Pancreas (tissue), 10 donors: Measurements from ENCODE around the gene MYOF. TPM values are rescaled to one million over a fixed set of nuclear protein-coding genes. Genes with fewer than 3 reads are reported as not detected.

Experiments used
- ATAC-seq, 4 donors: fragments of 200-7000 bp; cut with Tn5 transposase; one replicate each; pipeline versions ENCODE4 v1.8.0 to v1.9.1; 2020; ENCODE audit warnings: mild to moderate bottlenecking in 4 of 4, moderate library complexity in 4 of 4
- DNase-seq, 6 donors: peaks; one replicate each; pipeline ENCODE4 v3.0.0-alpha.2; 2020
- FAIRE-seq: peaks from 2 replicates; lab custom pipeline; 2012; peaks lifted over from hg19 to GRCh38; lab: Jason Lieb, UNC
- H3K27ac ChIP-seq, 4 donors: fragments of 200-600 bp; sonication (generic); 1 replicate in 3 of 4; 2 replicates in 1 of 4; pipeline versions ENCODE4 v1.5.0 to v1.8.0; 2020
- H3K27me3 ChIP-seq, 4 donors: fragments of 200-600 bp; one replicate each; pipeline ENCODE4 v1.8.0; 2021
- H3K36me3 ChIP-seq, 3 donors: fragments of 200-600 bp; sonication (generic) in 1 of 3; one replicate each; pipeline versions ENCODE4 v1.5.0 to v1.8.0; 2020 to 2021
- H3K4me1 ChIP-seq, 3 donors: fragments of 200-600 bp; one replicate each; pipeline ENCODE4 v1.8.0; 2021
- H3K4me3 ChIP-seq, 4 donors: fragments of 200-600 bp; sonication (generic) in 2 of 4; one replicate each; pipeline versions ENCODE4 v1.5.0 to v1.8.0; 2020 to 2021
- H3K9me3 ChIP-seq, 4 donors: fragments of 200-600 bp; one replicate each; pipeline ENCODE4 v1.8.0; 2021
- CTCF ChIP-seq, 4 donors: fragments of 200-600 bp; sonication (generic) in 3 of 4; IDR thresholded peaks; one replicate each; pipeline versions ENCODE4 v1.5.0 to v1.8.0; 2021; ENCODE audit warnings: antibody characterized with exemption in 4 of 4
- WGBS, 2 donors: extraction: QIAGEN DNeasy Blood & Tissue Kit; methylation state at CpG; one replicate each; pipeline ENCODE4 v1.1.7; 2013; 5-methylcytosine and 5-hydroxymethylcytosine counted together
- intact Hi-C, 3 donors: fragments of 100-400 bp; cut with DNase I; formaldehyde crosslinking; loops; one replicate each; pipeline versions ENCODE4 v1.11.1 to v1.14.2; 2022
- polyA plus RNA-seq, 2 donors: library from polyadenylated mRNA; stranded (reverse); fragments of 200-250 nt; gene quantifications; one replicate each; pipeline ENCODE4 v1.2.3, GENCODE V29; 2013
- total RNA-seq, 6 donors: library from RNA; stranded (reverse); fragmentation: NEBNext Ultra II Directional in 4 of 6; extraction: Animal tissue kit (Norgen Biotek cat#: 25700) in 4 of 6; gene quantifications; one replicate each; pipeline versions ENCODE4 v1.2.1 to v1.2.4, GENCODE V29; 2021 to 2023
- donor health status: healthy with polysubstance abuse.
- donor health status: DM: no; HTN: no; CAD: no; lungs with moderate emphysema.
- donor health status: DM: no; HTN: no; CAD: no.
- donor health status: control.
- donor health status: control.
- donor health status: Bipolar disorder and iron deficiency.
- donor health status: DM: yes; HTN: yes; CAD: no.
- donor health status: DM: no; HTN: no; CAD: no.
- donor health status: DM: no; HTN: no; CAD: no.
- donor health status: DM: yes; HTN: yes; CAD: no.

Gene MYOF
- total and polyA plus RNA-seq, 8 donors: 4.7 to 38.2 (median 12.0) TPM

- no peaks in the 10 kb centered on the region for H3K9me3 ChIP-seq
- H3K27me3 ChIP-seq: no peaks in the 10 kb centered on the region
- WGBS, 2 donors: 54 to 58% methylated on average over 8 of the region's 8 CpGs
- ATAC-seq: no peak
- H3K36me3 ChIP-seq: no peaks in the 10 kb centered on the region
- H3K4me3 ChIP-seq: no peak overlapping the region
- no peak for FAIRE-seq
- DNase-seq: no peak
- no peaks in the 10 kb centered on the region for H3K4me1 ChIP-seq
- TF ChIP-seq CTCF (IDR thresholded peaks at IDR 0.05): no peak
- no peak overlapping the region for H3K27ac ChIP-seq
- intact Hi-C loops: no loop called here
Observed at GRCh38 chr10:93272884-93273675, 209.1 kb downstream of the MYOF start.

DNA sequence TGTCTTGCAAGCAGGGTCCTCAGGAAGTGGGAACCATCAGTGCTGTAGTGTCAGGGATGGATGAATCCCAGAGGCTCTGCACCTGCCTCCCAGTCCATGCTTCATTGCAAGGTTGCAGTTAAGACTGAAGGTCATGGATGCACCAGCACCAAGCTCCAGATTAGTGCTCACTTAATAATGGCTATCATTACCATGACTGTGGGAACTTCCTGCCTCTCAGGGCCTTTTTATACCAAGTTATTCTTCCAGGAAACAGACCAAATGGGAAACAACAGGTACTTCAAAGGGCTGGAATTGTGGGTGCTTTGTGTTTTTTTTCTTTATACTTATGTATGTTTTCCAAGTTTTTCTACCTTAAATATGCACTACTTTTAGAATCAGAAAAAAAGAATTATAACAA lies 210.8 kb downstream of the MYOF start:
- Histone ChIP-seq H3K9me3 (no peaks in the 10 kb centered on the region), H3K27me3 (no peaks in the 10 kb centered on the region), H3K27ac (no peak overlapping the region), H3K4me1 (no peaks in the 10 kb centered on the region), H3K36me3 (no peaks in the 10 kb centered on the region), H3K4me3 (no peak overlapping the region)
- no peak for ATAC-seq
- no peak for DNase-seq
- no peak for FAIRE-seq
- intact Hi-C loops: no loop called here
- no peak for TF ChIP-seq CTCF (IDR thresholded peaks at IDR 0.05)

GRCh38 chr10:93269281-93269680 lies 212.9 kb downstream of the MYOF start:
- no peak for TF ChIP-seq CTCF (IDR thresholded peaks at IDR 0.05)
- no peak for FAIRE-seq
- Histone ChIP-seq H3K9me3 (no peaks in the 10 kb centered on the region), H3K27me3 (no peaks in the 10 kb centered on the region), H3K4me1 (no peaks in the 10 kb centered on the region), H3K4me3 (no peak overlapping the region), H3K36me3 (no peaks in the 10 kb centered on the region), H3K27ac (no peak overlapping the region)
- intact Hi-C loops: no loop called here
- no peak for ATAC-seq
- no peak for DNase-seq
- WGBS, 2 donors: 89 to 97% methylated on average over 3 of the region's 3 CpGs

DNA sequence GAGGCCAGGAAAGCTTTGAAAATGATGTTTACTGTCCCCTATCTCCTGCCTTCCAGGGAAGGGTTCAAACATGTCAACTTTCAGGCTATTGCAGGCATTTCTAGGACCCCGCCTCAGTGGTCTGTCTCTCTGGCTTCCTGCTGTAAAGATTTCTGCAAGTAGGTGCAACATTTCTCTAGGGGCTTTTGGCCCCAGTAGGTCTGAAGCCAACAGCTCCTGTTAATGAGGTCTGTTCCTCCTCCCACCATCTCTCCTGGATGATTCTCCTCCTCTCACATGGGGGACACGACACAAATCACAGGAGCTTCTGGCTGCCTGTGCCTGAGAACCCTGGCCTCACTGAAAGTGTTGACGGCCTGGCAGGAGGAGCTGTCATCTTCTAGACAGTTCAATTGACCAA lies 214.1 kb downstream of the MYOF start:
- ATAC-seq (no peak), DNase-seq (no peak), FAIRE-seq (no peak)
- WGBS, 2 donors: 70 to 73% methylated on average over 3 of the region's 3 CpGs
- intact Hi-C loops: no loop called here
- no peak for TF ChIP-seq CTCF (IDR thresholded peaks at IDR 0.05)
- no peak overlapping the region for H3K27ac ChIP-seq
- H3K9me3 ChIP-seq: no peaks in the 10 kb centered on the region
- no peaks in the 10 kb centered on the region for H3K27me3 ChIP-seq
- no peaks in the 10 kb centered on the region for H3K4me1 ChIP-seq
- no peaks in the 10 kb centered on the region for H3K36me3 ChIP-seq
- no peak overlapping the region for H3K4me3 ChIP-seq

DNA sequence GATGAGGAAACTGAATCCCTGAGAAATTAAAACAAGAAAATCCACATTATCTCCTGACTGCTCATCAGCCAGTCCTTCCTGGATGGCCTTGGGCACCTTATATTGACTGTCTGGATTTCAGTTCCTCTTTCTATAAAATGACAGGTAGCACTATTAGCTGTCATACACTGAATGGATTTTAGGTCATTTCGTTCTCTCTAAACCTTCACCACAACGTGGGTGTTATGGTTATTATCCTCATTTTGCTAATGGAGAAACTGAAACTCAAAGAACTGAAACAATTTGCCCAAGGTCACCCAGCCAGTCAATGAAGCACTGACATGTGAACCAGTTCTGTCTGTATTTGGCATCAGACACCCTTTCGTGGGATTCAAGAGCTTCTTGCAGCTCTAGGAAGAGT lies 214.6 kb downstream of the MYOF start:
- Histone ChIP-seq H3K36me3 (no peaks in the 10 kb centered on the region), H3K27me3 (no peaks in the 10 kb centered on the region), H3K4me3 (no peak overlapping the region), H3K4me1 (no peaks in the 10 kb centered on the region), H3K9me3 (no peaks in the 10 kb centered on the region), H3K27ac (no peak overlapping the region)
- ATAC-seq (no peak), DNase-seq (no peak), FAIRE-seq (no peak)
- WGBS, 2 donors: 22 to 44% methylated on average over 3 of the region's 3 CpGs
- no peak for TF ChIP-seq CTCF (IDR thresholded peaks at IDR 0.05)
- intact Hi-C loops: no loop called here
